GM18526 (cell line): ENCODE data around the gene MLLT6.
A peak's percentile ranks its signal among the peaks of the same experiment; 100 is the strongest.

Experiments
- POLR2A ChIP-seq: IDR thresholded peaks from 3 replicates; pipeline ENCODE4 v1.6.1; 2011; ENCODE audit not compliant: insufficient read length; ENCODE audit errors: extremely low read depth

Gene MLLT6

GRCh38 chr17:38711792-38712571 is 6.9 kb downstream of the MLLT6 start:
- TF ChIP-seq POLR2A: no peak

GRCh38 chr17:38712593-38712992 is 7.5 kb downstream of the MLLT6 start:
- no peak for TF ChIP-seq POLR2A

- no peak for TF ChIP-seq POLR2A
Measured at GRCh38 chr17:38713456-38714075, 8.5 kb downstream of the MLLT6 start.

- TF ChIP-seq POLR2A: no peak
Measured at GRCh38 chr17:38715216-38715943, 10.3 kb downstream of the MLLT6 start.

- no peak for TF ChIP-seq POLR2A
Measured at GRCh38 chr17:38716368-38717005, 11.4 kb downstream of the MLLT6 start.

- peak; percentile 5 for TF ChIP-seq POLR2A
Measured at GRCh38 chr17:38717139-38717745, 12.2 kb downstream of the MLLT6 start.

- TF ChIP-seq POLR2A: no peak
Measured at GRCh38 chr17:38719289-38719942, 14.3 kb downstream of the MLLT6 start.

- TF ChIP-seq POLR2A: no peak
Measured at GRCh38 chr17:38719943-38720641, 15.0 kb downstream of the MLLT6 start.

- TF ChIP-seq POLR2A: no peak
Measured at GRCh38 chr17:38720941-38721340, 15.9 kb downstream of the MLLT6 start.

GRCh38 chr17:38721802-38722201 is 16.7 kb downstream of the MLLT6 start:
- TF ChIP-seq POLR2A: no peak

GRCh38 chr17:38724337-38724988 is 19.4 kb downstream of the MLLT6 start:
- no peak for TF ChIP-seq POLR2A

- no peak for TF ChIP-seq POLR2A
Measured at GRCh38 chr17:38725066-38725465, 20.0 kb downstream of the MLLT6 start.

- TF ChIP-seq POLR2A: no peak
Measured at GRCh38 chr17:38727736-38728135, 22.7 kb downstream of the MLLT6 start.

- peak; percentile 13 for TF ChIP-seq POLR2A
Measured at GRCh38 chr17:38728290-38728831, 23.3 kb downstream of the MLLT6 start.
